Activated T-cell treated with anti-CD3 and anti-CD28 coated beads for 24 hours (primary cell): Measurements from ENCODE around the gene CEP170B.
"Not testable (repeated sequence)": the region's sequence is repeated elsewhere in the genome, so short reads cannot be mapped to it uniquely, and the experiment has no call there.

Source experiments
- DNase-seq: peaks from one replicate; pipeline ENCODE4 v3.0.0-alpha.2; 2020; ENCODE audit warnings: low read depth

The CEP170B gene

DNA sequence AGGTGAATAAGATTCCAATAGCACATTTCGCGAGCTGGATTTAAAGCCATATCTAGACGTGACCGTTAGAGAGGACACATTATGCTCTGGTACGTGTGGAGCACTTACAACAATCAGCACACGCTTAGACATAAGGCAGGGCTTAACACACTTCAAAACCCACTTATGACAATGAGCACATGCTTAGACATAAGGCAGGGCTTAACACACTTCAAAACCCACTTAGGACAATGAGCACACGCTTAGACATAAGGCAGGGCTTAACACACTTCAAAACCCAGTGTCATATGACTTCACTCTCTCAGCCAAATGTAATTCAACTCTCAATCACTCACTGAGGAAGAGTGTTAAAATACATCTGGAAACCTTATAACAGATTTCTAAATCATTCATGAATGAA lies 48.4 kb downstream of the CEP170B start:
- DNase-seq = no peak

DNA sequence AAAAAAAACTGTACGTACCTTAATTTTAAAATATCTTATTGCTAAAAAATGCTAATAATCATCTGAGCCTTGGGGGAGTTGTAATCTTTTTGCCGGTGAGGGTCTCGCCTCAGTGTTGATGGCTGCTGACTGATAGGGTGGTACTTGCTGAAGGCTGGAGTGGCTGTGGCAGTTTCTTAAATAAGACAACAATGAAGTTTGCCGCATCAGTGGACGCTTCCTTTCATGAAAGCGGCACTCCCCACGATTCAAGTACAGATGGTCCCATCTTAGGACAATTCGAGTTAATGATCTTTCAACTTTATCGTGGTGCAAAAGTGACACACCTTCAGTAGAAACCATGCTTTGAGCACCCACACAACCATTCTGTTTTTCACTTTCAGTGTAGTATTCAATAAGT lies 52.0 kb downstream of the CEP170B start:
- DNase-seq = no peak

DNA sequence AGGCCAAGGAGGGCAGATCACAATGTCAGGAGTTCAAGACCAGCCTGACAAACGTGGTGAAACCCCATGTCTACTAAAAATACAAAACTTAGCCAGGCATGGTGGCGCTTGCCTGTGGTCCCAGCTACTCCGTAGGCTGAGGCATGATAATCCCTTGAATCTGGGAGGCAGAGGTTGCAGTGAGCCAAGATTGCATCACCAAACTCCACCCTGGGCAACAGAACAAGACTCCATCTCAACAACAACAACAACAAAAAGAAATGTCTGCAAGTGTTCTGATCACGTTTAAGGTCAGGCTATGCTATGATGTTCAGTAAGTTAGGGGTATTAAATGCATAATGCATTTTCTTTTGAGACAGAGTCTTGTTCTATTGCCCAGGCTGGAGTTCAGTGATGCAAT lies 52.9 kb downstream of the CEP170B start:
- DNase-seq = no peak

DNA sequence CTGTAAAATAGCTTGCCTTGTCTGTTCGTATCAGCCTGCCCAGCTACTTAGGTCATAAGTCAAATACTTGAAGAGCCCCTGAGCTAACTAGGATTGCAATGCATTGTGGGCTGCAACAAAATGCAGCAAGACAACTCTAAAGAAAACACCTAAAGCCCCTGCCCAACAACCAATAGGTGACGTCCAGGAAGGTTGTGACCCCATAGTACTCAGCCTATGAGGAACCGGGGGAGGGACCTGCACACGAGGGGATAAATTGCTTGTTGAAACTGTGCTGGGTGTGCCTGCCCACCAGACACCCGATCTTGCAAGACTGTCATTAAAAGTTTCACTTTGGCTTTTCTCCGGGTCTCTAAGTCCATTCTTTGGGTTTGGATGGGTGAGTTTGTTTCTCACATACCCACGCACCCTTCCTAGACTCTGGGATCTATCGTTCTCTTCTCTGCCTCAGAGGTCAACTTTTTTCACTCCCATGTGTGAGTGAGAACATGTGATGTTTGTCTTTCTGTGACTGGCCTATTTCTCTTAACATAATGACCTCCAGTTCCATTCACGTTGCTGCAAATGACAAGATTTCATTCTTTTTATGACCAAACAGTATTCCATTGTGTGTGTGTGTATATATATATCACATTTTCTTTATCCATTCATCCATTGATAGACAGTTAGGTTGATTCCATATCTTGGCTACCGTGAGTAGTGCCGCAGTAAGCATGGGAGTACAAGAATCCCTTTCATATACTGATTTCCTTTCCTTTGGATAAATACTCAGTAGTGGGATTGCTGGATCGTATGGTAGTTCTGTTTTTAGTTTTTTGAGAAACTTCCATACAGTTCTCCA lies 54.3 kb downstream of the CEP170B start:
- not testable (repeated sequence) for DNase-seq

DNA sequence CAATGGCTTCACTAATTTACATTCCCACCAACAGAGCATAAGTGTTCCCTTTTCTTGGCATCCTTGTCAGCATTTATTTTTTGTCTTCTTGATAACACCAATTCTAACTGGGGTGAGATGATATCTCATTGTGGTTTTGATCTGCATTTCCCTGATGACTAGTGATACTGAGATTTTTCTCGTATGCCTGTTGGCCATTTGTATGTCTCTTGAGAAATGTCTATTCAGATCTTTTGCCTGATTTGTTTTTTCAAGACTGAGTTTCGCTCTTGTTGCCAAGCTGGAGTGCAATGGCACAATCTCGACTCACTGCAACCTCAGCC lies 54.9 kb downstream of the CEP170B start:
- no peak for DNase-seq

DNA sequence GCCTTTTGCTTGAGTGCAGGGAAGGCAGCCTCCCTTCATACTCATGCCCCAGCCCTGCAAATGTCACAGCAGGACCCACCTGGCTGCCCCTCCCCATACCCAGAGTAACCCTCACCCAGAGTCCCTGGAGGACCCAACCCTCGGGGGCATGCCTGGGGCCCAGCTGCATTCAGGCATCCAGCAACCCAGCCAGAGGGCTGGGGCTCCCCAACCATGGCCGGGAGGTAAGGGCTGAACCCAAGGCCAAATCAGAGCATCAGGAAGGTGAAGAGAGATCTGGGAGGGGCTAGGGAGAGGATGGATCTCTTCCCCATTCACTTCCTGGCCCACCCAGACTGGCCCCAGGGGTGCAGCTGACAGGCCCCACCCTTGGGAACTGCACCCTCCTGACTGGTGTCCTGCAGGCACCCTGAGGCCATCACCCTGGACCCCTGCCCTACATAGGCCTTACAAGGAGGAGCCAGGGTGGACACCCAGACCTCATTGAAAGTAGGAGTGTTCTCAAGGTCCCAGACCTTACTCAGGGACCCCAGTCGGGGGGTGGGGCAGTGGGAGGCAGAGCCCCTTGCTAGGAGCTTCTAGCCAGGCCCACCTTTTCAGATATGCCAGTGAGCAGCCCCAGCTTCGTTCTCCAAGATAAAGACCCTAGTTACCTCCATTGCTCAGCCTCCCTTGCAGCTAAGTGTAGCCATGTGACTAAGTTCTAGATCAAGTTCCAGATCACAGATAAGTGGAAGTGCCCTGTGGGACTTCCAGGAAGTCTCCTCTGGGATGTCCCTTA lies 58.8 kb downstream of the CEP170B start:
- DNase-seq = no peak

DNA sequence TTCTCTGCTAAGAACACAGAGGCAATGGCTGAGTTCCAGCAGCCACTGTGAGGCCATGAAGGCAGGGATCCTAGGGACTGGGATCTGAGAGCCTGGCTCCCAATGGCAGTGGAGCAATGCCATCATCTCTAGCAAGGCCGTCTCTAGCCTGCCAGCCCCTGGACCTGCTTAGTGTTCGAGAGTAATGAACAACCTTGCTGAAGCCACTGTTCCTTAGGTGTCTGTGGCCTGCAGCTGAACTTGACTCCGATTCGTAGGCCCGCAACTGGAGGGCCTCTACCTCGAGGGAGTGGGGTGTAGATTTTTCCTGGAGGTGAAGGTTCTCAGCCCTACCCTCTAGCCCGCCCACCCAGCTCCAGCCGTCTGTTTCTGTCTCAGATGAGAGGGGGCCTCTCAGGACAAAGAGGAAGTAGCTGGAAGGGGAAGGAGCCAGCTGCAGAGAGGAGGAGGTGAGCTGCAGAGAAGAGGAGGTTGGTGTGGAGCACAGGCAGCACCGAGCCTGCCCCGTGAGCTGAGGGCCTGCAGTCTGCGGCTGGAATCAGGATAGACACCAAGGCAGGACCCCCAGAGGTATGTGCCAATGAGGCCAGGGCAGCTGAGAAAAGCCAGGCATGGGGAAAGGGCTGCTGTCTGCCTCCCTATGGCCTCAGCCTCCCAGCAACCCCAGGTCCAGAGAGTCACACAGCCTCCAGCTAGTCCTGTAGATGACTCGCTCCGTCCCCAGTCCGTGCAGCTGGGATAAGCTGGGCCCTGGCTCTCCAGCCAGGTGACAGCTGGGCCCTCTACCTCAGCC lies 59.5 kb downstream of the CEP170B start, which contains the start of gene PLD4:
TSS of gene PLD4 (plus strand) at position 459 of the 793 bp plus-strand sequence. CDS start 2,262 bp downstream, outside the sequence.
- no peak for DNase-seq

DNA sequence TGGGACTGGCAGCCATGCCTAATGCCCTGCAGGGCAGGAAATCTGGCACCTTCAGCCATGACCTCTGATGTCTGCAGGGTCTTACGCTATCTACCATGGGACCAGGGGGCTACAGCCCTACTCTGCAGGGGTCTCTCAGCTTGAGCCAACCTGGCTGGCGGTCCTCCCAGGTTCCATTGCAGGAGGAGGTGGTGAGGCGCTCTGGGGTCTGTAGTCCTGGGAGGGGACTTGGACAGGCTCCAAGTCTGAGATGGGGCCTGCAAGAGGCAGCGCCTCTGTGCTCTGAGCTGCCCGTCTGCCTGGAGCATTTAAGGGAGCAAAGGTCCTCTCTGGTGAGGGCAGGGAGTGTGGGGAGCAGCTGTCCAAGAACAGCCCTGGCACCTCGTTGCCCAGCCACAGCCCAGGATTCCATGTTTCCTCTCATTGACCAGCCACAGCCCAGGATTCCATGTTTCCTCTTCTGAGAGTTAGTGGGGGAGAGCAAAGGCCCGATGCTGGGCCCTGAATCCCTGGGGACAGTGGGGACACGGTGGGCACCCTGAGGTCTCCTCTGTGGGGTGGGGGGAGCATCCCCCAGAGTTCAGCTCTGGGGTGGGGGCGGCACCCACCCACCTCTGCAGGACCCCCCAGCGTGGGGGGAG lies 60.3 kb downstream of the CEP170B start:
- no peak for DNase-seq

DNA sequence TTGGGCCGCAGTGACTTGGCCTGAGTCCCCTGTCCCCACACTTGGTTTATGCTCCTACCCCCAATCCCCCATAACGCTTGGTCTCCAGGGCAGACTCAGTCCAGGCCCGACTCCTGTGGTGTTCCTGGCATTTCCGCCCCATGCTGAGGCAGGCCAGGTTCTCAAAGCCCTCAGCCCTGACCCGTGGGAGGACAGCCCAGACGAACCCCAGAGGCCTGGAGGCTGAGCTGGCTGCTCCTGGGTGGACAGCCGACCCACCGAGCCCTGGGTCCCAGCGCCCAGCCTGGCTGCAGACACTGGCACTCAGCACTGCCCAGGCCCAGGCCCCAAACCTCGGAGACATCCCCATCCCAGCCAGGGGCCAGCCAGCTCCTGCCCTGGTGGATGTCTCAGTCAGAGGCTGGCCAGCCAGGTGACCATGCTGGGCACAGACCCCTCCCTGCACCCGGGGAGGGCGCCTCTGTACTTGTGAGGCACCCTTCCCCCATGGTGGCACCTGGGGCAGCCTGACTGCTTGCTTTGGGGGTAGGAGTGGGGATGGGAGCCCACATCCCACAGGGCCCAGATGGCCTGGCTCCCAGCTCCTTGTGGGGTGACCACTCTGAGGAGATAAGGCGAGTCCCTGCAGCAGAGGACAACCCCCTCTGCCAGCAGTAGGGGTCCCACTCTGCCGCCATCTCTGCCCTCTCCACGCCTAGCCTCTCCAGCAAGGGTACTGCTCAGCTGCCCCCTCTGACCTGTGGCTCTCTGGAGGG lies 61.0 kb downstream of the CEP170B start:
- DNase-seq = no peak

DNA sequence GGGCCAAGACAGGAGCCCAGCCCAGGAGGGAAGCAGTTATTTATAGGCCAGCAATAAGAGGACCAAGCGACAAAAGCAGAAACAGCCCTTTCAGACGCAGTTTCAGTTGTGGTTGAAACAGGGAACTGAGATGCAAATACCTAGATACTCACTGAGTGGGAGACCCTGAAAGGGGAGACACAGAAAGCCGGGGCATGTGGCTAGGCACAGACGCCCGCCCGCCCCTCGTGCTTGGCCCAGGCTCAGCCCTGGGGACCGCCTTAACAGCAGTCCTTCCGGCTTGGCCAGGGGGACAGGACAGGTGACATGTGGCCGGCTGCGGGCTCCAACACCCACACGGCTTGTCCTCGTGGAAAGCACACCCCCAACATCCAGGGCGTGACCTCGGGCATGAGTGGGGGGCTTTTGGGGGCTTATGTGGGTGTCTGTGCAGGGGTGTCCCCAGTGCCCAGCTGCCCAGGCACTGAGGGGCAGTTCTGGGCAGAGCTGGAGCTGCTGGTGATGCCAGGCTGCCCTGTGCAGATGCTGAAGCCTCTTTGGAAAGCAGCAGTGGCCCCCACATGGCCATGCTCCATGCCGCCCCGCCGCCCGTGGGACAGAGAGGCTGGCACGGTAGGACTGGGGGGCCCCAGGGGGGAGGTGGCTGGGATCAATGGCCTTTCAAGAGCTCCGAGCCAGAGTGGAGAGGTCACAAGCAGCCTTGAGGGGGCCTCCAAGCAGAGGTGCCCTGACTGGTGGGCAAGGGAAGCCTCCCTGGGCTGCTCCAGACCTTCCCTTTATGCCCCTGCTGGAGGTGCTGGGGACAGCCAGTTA lies 61.8 kb downstream of the CEP170B start:
- no peak for DNase-seq

DNA sequence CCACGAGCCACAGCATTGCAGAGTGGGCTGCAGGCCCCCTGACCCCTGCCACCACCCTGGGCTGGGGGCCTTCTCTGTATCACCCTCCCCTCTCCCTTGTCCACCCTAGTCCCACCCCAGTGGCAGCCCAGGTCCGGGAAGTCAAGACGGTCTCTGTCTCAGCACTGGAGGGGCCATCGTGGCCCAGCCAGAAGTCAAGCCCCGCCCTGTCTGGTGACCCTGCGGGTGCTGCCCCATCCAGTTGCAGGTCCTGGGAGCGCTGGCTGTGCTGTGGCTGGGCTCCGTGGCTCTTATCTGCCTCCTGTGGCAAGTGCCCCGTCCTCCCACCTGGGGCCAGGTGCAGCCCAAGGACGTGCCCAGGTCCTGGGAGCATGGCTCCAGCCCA lies 62.4 kb downstream of the CEP170B start:
- no peak for DNase-seq

DNA sequence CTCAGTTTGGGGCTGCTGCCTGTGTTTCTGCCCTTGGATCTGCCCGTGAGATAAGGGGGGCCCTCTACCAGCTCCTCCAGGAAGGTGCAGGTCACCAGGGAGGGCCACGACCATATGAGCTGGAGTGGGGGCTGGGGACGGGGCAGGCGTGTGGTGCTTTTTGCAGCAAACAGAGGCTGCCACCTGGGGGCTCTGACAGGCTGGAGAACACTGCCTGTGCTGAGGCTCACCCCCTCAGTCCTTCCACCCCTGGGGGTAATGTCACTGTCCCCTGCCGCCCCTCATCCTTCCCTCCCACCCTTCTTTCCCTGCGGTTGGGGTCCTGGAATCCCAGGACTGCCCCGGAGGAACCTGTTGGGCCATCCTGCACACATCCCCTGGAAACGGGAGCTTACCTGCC lies 62.8 kb downstream of the CEP170B start:
- no peak for DNase-seq

DNA sequence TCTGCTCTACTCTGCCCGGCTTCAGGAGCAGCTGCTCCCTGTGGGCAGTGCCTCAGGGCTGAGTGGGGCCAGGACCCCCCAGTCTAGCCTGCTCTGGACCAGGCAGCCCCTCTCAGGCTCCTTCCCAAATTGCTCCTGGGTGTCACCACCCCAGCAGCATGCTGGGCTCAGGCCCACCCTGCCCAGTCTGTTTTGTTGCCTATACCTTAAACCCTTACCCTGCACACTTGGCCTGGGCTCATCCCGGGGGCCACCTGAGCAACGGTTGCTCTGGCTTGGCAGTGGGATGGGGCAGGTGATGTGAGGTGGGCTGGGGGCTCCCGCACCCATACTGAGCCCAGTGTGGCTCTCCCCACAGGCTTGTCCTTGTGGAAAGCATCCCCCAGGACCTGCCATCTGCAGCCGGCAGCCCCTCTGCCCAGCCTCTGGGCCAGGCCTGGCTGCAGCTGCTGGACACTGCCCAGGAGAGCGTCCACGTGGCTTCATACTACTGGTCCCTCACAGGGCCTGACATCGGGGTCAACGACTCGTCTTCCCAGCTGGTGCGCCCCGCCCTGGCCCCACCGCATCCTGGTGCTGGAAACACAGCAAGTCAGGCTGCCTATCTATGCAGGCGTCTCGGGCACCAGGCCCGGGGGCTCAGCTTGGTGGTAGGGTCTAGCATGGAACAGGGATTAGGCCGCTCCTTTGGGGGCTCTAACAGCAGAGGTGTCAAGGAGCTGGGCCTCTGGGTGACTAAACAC lies 63.5 kb downstream of the CEP170B start:
- no peak for DNase-seq

DNA sequence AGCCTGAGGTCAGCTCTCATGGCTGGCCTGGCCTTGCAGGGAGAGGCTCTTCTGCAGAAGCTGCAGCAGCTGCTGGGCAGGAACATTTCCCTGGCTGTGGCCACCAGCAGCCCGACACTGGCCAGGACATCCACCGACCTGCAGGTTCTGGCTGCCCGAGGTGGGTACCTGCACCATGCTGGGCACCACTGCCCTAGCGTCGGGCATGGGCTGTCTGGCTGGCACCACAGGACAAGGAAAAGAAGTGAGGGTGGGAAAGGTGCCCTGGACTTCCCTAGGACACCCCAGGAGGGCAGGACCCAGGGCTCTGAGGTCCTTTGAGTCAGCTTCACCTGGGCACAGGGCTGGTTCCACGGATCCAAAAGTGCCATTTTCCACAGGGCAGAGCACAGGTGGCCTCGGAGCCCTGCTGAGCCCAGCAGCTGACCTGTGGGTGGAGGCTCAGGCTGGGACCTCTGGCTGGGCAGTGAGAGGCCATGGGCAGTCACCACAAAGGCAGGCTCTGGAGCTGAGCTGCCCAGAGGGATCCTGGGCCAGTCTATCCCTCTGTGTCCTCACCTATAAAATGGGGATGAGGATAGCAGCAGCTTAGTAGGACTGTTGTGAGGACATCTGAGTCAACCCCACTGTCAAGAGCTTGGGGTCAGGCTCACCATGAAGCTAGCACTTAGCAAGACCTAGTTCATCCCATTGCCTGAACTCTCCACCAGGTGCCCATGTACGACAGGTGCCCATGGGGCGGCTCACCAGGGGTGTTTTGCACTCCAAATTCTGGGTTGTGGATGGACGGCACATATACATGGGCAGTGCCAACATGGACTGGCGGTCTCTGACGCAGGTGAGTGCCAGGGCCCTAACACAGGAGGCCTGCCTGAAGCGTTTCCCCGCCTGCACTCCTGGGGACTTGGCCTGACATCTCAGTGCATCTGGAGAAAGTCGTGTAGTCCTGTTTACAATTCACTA lies 64.5 kb downstream of the CEP170B start:
- DNase-seq = no peak

DNA sequence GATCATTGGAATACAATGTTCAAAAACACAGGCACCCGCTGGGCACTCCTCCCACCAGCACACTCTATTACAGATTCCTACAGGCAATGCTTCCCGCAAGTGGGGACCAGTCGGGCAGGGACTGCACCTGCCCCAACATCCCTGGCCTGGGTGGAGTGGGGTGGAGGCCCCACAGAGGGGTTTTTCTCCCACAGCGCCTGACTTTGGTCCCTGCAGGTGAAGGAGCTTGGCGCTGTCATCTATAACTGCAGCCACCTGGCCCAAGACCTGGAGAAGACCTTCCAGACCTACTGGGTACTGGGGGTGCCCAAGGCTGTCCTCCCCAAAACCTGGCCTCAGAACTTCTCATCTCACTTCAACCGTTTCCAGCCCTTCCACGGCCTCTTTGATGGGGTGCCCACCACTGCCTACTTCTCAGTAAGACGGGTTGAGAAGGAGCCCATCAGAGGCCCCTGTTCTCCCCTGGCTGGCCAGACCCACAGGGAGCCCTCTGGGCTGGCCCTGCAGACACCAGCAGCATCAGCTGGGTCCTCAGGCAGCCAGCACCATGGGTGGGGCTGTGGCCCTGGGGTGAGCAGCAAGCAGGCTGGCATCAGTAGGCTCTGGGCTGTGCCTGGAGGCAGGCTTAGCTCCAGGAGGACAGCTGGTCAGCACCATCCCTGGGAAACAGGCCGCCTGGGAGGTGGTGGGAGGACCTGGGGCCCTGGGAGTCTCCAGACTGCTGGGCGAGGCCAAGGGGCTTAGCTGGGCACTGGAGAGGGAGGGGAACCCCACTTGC lies 65.6 kb downstream of the CEP170B start:
- no peak for DNase-seq

DNA sequence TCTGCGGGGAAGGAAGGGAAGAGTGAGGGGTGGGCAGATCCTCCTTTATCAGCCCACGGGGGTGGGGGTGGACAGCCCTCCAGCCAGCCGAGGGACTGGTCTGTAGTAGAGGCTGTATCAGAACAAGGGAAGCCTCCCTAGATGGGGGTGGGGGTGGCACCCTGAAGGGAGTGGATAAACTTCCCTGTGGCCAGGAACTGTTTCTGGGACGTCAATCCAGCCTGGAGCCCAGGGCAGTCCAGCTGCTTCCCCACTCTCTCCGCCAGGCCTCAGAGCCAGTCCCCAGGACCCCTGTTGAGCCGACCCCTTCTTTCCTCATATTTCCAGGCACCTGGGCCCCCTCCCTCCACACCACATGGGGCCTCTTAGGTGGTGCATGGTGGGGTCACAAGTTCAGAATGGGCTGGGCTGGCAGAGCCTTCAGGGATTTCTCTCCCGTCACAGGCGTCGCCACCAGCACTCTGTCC lies 66.3 kb downstream of the CEP170B start:
- DNase-seq = no peak

DNA sequence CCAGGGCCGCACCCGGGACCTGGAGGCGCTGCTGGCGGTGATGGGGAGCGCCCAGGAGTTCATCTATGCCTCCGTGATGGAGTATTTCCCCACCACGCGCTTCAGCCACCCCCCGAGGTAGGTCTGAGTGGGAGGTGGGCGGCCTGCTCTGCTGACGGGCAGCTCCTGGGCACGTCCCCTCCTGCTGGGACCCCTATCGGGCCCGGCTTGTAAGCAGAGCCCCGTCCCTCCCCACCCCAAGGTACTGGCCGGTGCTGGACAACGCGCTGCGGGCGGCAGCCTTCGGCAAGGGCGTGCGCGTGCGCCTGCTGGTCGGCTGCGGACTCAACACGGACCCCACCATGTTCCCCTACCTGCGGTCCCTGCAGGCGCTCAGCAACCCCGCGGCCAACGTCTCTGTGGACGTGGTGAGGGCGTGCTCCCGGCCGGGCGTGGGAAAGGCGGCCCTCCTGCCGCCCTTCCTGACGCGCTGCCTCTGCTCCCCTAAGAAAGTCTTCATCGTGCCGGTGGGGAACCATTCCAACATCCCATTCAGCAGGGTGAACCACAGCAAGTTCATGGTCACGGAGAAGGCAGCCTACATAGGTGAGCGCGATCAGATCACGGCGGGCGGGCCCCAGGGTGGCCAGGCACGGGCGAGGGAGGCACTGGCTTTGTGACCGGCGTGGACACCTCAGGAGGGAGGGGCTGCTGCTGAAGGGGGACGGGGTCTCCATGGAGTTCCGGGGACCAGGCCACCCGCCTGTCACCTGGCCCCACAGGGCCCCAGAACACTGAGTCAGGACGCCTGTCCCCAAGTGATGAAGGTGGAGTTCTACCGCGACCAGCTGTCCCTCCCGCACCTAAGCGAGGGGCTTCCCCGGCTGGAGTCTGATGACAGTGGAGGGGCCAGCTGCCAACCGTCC lies 67.0 kb downstream of the CEP170B start:
- no peak for DNase-seq
